ENCODE results near the gene COPS6.

DNA sequence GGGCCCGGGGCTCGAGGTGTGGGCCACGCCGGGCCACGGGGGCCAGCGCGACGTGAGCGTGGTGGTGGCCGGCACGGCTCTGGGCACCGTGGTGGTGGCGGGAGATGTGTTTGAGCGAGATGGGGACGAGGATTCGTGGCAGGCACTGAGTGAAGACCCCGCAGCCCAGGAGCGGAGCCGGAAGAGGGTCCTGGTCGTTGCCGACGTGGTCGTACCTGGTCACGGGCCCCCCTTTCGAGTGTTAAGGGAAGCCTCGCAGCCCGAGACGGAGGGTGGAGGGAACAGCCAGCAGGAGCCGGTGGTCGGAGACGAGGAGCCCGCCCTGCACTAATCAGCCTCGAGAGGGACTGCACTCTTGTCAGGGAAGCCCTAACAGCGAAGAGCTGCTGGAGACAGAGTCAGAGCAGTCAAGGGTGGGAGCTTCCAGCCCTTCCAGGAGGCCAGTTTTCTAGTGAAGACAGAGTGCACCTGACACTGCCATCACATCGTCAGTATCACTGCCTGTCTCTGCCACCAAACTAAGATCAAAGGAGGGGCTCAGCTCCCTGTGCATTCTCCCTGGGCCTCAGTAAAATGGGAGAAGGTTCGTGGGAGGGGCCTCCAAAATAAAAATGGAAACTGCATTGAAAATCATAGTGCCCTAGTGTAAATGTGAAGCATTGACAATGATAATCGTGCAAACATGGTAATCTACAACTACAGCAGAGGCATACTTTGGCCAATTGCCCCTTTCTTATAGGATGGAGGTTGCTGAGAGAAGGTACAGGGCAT lies 39.3 kb downstream of the COPS6 start:
- TF ChIP-seq TAF1 (IDR thresholded peaks at IDR 0.05; ENCODE audit: low read depth, low read length) (no peak), POLR2AphosphoS5 (IDR thresholded peaks at IDR 0.05; ENCODE audit: low read depth, low read length) (no peak), POLR2A (IDR thresholded peaks at IDR 0.05; ENCODE audit: low read depth, low read length) (no peak), POU2F2 (IDR thresholded peaks at IDR 0.05; ENCODE audit: low read depth, low read length) (no peak), SPI1 (IDR thresholded peaks at IDR 0.05; ENCODE audit: low read depth, low read length) (no peak)
